Measurements from ENCODE around the gene PHF3. TPM values are rescaled to one million over a fixed set of nuclear protein-coding genes. Genes with fewer than 3 reads are reported as not detected.

The PHF3 gene
- total RNA-seq, 1 donor from 2014 or later, result 27.9 TPM

DNA sequence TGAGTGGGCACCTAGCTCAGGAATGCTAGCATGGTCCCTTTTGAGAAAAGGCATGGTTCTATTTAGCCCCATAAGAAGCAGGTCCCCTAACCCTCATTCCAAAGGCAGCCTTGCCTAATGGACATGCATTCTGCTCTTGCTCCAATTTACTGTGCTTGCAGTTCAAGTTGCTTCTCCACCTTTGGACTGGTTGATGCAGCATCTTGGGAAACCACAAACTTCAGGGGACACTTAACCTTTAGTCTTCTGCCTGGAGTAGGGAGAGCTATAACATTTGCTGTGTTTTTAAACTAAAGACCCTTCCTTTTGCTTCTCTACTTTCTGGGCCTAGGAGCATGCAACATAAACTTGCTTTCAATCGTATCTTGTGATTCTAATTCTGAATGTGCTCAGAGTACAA lies 5.1 kb upstream of the PHF3 start:
- DNase-seq (ENCODE audit: low read depth), result no peak
- TF ChIP-seq, protein P1, sequence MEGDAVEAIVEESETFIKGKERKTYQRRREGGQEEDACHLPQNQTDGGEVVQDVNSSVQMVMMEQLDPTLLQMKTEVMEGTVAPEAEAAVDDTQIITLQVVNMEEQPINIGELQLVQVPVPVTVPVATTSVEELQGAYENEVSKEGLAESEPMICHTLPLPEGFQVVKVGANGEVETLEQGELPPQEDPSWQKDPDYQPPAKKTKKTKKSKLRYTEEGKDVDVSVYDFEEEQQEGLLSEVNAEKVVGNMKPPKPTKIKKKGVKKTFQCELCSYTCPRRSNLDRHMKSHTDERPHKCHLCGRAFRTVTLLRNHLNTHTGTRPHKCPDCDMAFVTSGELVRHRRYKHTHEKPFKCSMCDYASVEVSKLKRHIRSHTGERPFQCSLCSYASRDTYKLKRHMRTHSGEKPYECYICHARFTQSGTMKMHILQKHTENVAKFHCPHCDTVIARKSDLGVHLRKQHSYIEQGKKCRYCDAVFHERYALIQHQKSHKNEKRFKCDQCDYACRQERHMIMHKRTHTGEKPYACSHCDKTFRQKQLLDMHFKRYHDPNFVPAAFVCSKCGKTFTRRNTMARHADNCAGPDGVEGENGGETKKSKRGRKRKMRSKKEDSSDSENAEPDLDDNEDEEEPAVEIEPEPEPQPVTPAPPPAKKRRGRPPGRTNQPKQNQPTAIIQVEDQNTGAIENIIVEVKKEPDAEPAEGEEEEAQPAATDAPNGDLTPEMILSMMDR (conservative IDR thresholded peaks at IDR 0.05; ENCODE audit: low read depth, low read length), result no peak
- H3K4me3 ChIP-seq (ENCODE audit: low read depth, low read length), result no peak overlapping the region

GRCh38 chr6:63634630-63635029 lies 972 bp upstream of the PHF3 start:
- TF ChIP-seq, protein P1 (conservative IDR thresholded peaks at IDR 0.05; ENCODE audit: low read depth, low read length), result no peak
- no peak for DNase-seq (ENCODE audit: low read depth)

DNA sequence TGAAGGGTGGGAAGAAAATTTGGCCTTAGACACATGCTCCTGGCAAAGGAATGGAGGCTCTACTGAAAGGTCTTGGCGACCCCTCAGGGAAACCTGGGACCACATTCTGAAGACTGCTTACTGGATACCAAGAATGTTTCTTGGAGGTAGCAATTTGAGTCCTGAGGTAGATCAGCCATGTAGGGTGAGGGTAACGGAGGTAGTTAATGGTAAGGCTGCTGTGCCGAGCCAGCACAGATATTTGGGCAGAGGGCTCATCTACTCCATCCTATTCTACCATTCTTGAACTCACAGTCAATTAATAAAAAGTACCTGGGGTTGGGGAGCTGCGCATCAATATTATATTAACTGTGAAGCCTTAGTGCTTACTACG lies 401 bp upstream of the PHF3 start:
- TF ChIP-seq, protein P1 (conservative IDR thresholded peaks at IDR 0.05; ENCODE audit: low read depth, low read length), result no peak
- peak overlapping the region; percentile 81 for H3K4me3 ChIP-seq (ENCODE audit: low read depth, low read length)
- DNase-seq (ENCODE audit: low read depth), result no peak

More at GRCh38 chr6:63634630-63635029, 972 bp upstream of the PHF3 start:
- H3K4me3 ChIP-seq (ENCODE audit: low read depth, low read length), result no peak overlapping the region

DNA sequence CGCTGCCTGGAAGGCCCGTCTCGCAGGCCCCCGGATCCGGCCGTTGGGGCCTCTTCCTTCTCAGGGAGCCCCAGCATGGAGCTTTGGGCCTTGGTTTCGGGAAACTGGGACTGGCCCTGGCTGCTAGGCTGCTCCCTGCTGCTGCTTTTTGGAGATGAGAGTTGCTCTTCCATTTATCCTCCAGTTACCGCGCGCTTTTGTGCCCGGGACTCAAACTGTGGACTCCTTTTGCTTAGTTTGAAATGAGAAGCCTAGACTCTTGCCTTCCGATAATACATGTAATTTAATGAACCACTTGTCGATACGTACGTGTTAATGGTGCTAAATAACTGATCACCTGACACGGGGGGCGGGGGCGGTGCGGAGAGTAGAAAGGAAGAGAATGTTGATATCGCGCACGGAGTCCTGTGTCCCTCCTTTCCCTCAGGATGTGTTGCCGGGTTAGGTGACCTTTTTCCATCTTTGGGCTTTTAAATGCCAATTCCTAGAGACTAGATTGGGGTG lies 968 bp downstream of the PHF3 start:
- peak overlapping the region; percentile 81 for H3K4me3 ChIP-seq (ENCODE audit: low read depth, low read length)
- TF ChIP-seq, protein P1 (conservative IDR thresholded peaks at IDR 0.05; ENCODE audit: low read depth, low read length), result no peak
- no peak for DNase-seq (ENCODE audit: low read depth)

DNA sequence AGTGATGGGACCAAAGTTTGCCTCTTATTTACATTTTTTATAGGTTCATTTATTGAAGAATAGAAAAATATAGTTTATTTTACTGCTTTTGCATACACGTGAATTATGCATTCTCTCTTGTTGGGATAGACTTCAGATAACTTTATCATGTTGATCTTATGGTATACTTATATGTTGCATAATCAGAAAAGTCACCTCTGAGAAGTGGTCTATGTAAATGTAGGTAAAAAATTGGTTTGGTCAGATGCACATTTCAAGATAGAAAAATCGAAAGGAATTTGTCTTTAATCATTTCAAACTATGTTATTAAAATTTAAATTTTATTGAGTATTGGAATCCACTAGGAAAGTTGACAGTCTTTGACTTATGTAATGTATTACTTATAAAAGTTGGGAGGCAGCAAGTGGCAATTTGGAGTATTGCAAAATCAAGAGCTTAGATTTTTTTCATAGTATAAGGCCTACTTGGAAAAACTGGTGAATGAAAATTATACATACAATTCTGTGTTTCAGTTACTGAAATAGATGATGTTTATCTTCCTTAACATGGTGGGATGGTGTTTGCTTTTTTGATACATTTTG lies 2.4 kb downstream of the PHF3 start:
- TF ChIP-seq, protein P1 (conservative IDR thresholded peaks at IDR 0.05; ENCODE audit: low read depth, low read length), result no peak
- DNase-seq (ENCODE audit: low read depth), result no peak
- peak overlapping the region; percentile 81 for H3K4me3 ChIP-seq (ENCODE audit: low read depth, low read length)

GRCh38 chr6:63640062-63640461 lies 4.5 kb downstream of the PHF3 start:
- TF ChIP-seq, protein P1 (conservative IDR thresholded peaks at IDR 0.05; ENCODE audit: low read depth, low read length), result no peak
- no peak overlapping the region for H3K4me3 ChIP-seq (ENCODE audit: low read depth, low read length)
- DNase-seq (ENCODE audit: low read depth), result peak; percentile 76

DNA sequence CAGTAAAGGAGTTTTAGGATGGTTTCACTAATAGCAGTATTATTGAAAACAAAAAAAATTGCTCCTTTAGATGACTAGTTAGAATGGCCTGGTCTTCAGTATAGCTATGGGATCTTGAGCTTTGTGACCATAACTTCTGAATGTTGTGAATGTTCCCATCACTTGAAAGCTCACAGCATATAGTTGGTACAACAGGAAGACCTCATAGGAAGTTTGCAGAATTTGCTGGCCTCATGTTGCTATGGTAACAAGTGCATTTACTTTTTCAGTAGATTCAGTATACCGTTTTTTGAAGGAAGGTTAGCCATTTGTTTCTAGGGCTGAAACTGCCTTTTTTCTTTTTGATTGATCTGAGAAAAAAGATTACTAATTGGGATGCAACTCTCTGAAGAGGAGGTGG lies 8.3 kb downstream of the PHF3 start:
- TF ChIP-seq, protein P1 (conservative IDR thresholded peaks at IDR 0.05; ENCODE audit: low read depth, low read length), result no peak
- no peak for DNase-seq (ENCODE audit: low read depth)
- H3K4me3 ChIP-seq (ENCODE audit: low read depth, low read length), result no peak overlapping the region
